ENCODE results near the gene AUP1.

DNA sequence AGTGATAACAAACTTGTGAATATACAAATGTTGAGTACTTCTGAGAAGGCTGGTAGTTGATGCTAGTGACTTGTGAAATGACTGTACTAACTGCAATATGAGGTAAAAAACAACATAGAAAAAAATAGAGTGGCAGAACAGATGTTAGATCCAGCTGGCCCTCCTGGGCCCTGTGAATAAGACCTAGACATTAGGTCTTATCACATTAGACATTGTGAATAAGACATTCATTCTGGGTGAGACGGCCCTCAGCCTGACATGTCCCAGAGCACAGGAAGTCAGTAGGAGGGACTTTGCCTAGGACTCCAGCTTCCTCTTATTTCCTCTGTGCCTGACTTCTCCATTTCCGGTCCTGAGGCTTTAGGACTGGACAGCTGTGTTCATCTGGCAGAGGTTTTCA, 47.9 kb upstream of the AUP1 start:
- TF ChIP-seq CTCF (IDR thresholded peaks at IDR 0.05) (no peak), POLR2A (IDR thresholded peaks at IDR 0.05) (no peak)
